GM19452 (cell line): Measurements from ENCODE around the gene BGN.

Experiments used
- ATAC-seq: cut with Tn5 transposase; IDR thresholded peaks from one replicate; pipeline ENCODE4 v1.9.1; 2021; ENCODE audit not compliant: unreplicated experiment

Gene BGN

GRCh38 chrX:153502131-153502530, 7.4 kb downstream of the BGN start:
- no peak for ATAC-seq

GRCh38 chrX:153502796-153503195, 8.0 kb downstream of the BGN start:
- no peak for ATAC-seq

GRCh38 chrX:153504445-153505016, 9.8 kb downstream of the BGN start:
- no peak for ATAC-seq

GRCh38 chrX:153505361-153505760, 10.6 kb downstream of the BGN start:
- ATAC-seq, result no peak

GRCh38 chrX:153507484-153508178, 12.9 kb downstream of the BGN start:
- ATAC-seq, result peak; percentile 96

- ATAC-seq, result no peak
These were observed 14.8 kb downstream of the BGN start for GRCh38 chrX:153509592-153509991.

- no peak for ATAC-seq
These were observed 15.6 kb downstream of the BGN start for GRCh38 chrX:153510383-153510782.

GRCh38 chrX:153511784-153512500, 17.2 kb downstream of the BGN start:
- ATAC-seq, result no peak

- no peak for ATAC-seq
These were observed 17.7 kb downstream of the BGN start for GRCh38 chrX:153512501-153512893.

GRCh38 chrX:153513265-153513664, 18.5 kb downstream of the BGN start:
- no peak for ATAC-seq

- ATAC-seq, result no peak
These were observed 19.5 kb downstream of the BGN start for GRCh38 chrX:153514259-153514658.

- ATAC-seq, result no peak
These were observed 20.7 kb downstream of the BGN start for GRCh38 chrX:153515435-153515834.

- ATAC-seq, result no peak
These were observed 21.3 kb downstream of the BGN start for GRCh38 chrX:153516073-153516472.

GRCh38 chrX:153517423-153517822, 22.6 kb downstream of the BGN start, which contains the start of gene ATP2B3:
Gene ATP2B3, plus strand, starts transcription at chrX:153517642. Its CDS starts 18,606 bp downstream, at chrX:153536248.
- no peak for ATAC-seq

GRCh38 chrX:153517946-153518834, 23.4 kb downstream of the BGN start:
- no peak for ATAC-seq

- ATAC-seq, result no peak
These were observed 24.9 kb downstream of the BGN start for GRCh38 chrX:153519569-153520286.

GRCh38 chrX:153520287-153520917, 25.6 kb downstream of the BGN start:
- ATAC-seq, result no peak

- ATAC-seq, result no peak
These were observed 26.3 kb downstream of the BGN start for GRCh38 chrX:153521034-153521433.

GRCh38 chrX:153522259-153522658, 27.5 kb downstream of the BGN start:
- no peak for ATAC-seq

GRCh38 chrX:153523269-153523668, 28.5 kb downstream of the BGN start:
- no peak for ATAC-seq
